Measurements from ENCODE around the gene SLX9.
"Not testable (repeated sequence)": the region's sequence is repeated elsewhere in the genome, so short reads cannot be mapped to it uniquely, and the experiment has no call there.

SLX9 gene

GRCh38 chr21:44973598-44973997 lies 33.8 kb downstream of the SLX9 start:
- Histone ChIP-seq H3K27me3 (ENCODE audit: insufficient read depth, low read length) (no peaks in the 10 kb centered on the region), H3K36me3 (ENCODE audit: insufficient read depth, low read depth, low read length) (peaks cover 31% of the 10 kb centered on the region), H3K4me1 (ENCODE audit: insufficient read depth, low read length) (no peaks in the 10 kb centered on the region), H3K9ac (ENCODE audit: low read depth, low read length) (no peak overlapping the region), H3K27ac (ENCODE audit: low read length) (no peak overlapping the region), H3K9me3 (ENCODE audit: insufficient read depth, low read depth, low read length) (no peaks in the 10 kb centered on the region), H3K4me3 (ENCODE audit: low read length) (no peak overlapping the region)

- H3K36me3 ChIP-seq (ENCODE audit: insufficient read depth, low read depth, low read length), result peaks cover 25% of the 10 kb centered on the region
- no peaks in the 10 kb centered on the region for H3K27me3 ChIP-seq (ENCODE audit: insufficient read depth, low read length)
- H3K4me3 ChIP-seq (ENCODE audit: low read length), result no peak overlapping the region
- H3K9me3 ChIP-seq (ENCODE audit: insufficient read depth, low read depth, low read length), result no peaks in the 10 kb centered on the region
- no peaks in the 10 kb centered on the region for H3K4me1 ChIP-seq (ENCODE audit: insufficient read depth, low read length)
- H3K27ac ChIP-seq (ENCODE audit: low read length), result no peak overlapping the region
- no peak overlapping the region for H3K9ac ChIP-seq (ENCODE audit: low read depth, low read length)
Observed at GRCh38 chr21:44974676-44975075, 34.8 kb downstream of the SLX9 start.

DNA sequence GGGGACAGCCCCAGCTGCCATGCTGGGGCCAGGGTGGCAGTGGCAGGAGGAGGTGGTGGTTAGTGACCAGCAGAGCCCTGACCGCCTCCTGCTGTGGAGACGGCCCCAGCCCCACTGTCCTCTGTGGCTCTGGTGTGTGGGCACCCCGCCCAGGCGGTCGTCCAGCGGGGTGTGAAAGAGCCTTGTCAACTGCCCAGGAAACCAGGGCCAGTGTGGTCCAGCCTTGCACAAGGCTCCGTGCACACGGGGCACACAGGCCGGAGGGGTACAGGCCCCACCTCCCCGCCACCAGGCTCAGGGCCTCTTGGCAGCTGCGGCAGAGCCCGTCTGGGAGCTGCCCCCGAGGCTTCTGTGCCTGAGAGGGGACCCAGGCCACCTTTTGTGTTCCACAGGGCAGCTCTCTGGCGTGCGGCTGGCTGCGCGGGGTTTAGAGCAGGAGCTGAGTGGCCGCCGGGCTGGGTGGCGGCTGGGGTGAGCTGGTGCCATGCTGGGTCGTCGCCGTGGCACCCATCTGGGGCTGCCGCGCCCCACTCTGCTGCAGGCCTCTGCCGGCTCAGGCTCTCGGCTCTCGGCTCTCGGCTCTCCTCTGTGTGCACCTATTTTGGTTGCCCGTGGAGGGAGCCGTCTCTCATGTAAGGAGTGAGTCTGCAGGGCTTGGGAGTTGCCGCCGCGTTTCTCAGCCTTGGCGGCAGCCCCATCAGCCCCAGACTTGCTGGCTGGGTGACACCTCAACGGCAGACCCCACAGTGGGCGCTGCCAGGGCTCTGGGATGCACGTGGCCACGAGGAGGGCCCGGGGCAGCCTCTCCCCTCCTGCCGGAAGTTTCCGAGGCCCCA lies 36.1 kb downstream of the SLX9 start:
- Histone ChIP-seq H3K4me1 (ENCODE audit: insufficient read depth, low read length) (no peaks in the 10 kb centered on the region), H3K4me3 (ENCODE audit: low read length) (no peak overlapping the region), H3K27ac (ENCODE audit: low read length) (no peak overlapping the region), H3K36me3 (ENCODE audit: insufficient read depth, low read depth, low read length) (peaks cover 18% of the 10 kb centered on the region), H3K9ac (ENCODE audit: low read depth, low read length) (no peak overlapping the region), H3K27me3 (ENCODE audit: insufficient read depth, low read length) (no peaks in the 10 kb centered on the region), H3K9me3 (ENCODE audit: insufficient read depth, low read depth, low read length) (no peaks in the 10 kb centered on the region)

DNA sequence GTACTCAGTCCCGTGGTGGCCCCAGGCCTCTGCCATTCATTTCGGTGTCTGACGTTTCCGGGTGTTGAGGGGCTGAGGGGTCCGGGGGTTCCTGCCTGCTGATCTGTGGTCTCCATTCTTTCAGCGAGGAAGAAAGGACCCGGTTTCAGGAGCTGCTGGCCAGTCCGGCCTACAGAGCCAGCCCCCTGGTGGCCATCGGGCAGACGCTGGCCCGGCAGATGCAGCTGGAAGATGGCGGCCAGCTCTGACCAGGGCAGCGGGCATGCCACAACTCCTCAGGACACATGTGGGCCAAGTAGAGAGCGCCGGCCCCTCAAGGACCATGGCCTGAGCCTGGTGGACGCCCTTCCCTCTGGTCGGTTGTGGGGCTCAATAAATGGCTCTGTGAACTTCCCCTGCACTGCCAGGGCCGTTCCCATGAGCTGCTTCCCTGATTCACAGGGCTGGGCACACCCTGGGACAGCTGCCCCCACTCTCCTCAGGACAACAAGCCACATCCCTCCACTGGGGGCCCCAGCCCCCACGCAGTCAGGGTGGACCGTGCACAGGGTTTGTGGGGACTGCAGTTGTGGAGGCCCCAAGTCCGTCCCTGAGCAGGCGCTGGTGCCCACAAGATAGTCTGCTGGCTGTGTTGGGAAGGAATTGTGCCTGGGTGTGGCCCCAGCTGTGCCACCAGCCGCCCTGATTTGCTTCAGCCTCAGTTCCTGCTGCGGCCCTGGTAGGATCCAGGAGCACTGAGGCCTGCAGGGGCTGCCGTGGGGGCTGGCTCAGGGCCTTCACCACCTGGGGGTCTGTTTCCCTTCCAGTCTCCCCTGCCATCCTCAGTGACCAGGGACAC lies 36.9 kb downstream of the SLX9 start:
- H3K4me3 ChIP-seq (ENCODE audit: low read length); H3K27ac ChIP-seq (ENCODE audit: low read length); H3K9ac ChIP-seq (ENCODE audit: low read depth, low read length); H3K27me3 ChIP-seq (ENCODE audit: insufficient read depth, low read length); H3K4me1 ChIP-seq (ENCODE audit: insufficient read depth, low read length); H3K9me3 ChIP-seq (ENCODE audit: insufficient read depth, low read depth, low read length): not testable (repeated sequence)
- peaks cover 18% of the 10 kb centered on the region for H3K36me3 ChIP-seq (ENCODE audit: insufficient read depth, low read depth, low read length)

GRCh38 chr21:44977616-44978340 lies 37.9 kb downstream of the SLX9 start:
- Histone ChIP-seq H3K27me3 (ENCODE audit: insufficient read depth, low read length) (no peaks in the 10 kb centered on the region), H3K9me3 (ENCODE audit: insufficient read depth, low read depth, low read length) (no peaks in the 10 kb centered on the region), H3K27ac (ENCODE audit: low read length) (no peak overlapping the region), H3K9ac (ENCODE audit: low read depth, low read length) (no peak overlapping the region), H3K4me3 (ENCODE audit: low read length) (no peak overlapping the region), H3K4me1 (ENCODE audit: insufficient read depth, low read length) (no peaks in the 10 kb centered on the region), H3K36me3 (ENCODE audit: insufficient read depth, low read depth, low read length) (peaks cover 18% of the 10 kb centered on the region)

GRCh38 chr21:44979687-44980561 lies 40.1 kb downstream of the SLX9 start:
- Histone ChIP-seq H3K4me3 (ENCODE audit: low read length) (no peak overlapping the region), H3K9ac (ENCODE audit: low read depth, low read length) (no peak overlapping the region), H3K9me3 (ENCODE audit: insufficient read depth, low read depth, low read length) (no peaks in the 10 kb centered on the region), H3K4me1 (ENCODE audit: insufficient read depth, low read length) (no peaks in the 10 kb centered on the region), H3K27me3 (ENCODE audit: insufficient read depth, low read length) (no peaks in the 10 kb centered on the region), H3K27ac (ENCODE audit: low read length) (no peak overlapping the region), H3K36me3 (ENCODE audit: insufficient read depth, low read depth, low read length) (peaks cover 5% of the 10 kb centered on the region; the same call in 1 of the 2 replicates)

DNA sequence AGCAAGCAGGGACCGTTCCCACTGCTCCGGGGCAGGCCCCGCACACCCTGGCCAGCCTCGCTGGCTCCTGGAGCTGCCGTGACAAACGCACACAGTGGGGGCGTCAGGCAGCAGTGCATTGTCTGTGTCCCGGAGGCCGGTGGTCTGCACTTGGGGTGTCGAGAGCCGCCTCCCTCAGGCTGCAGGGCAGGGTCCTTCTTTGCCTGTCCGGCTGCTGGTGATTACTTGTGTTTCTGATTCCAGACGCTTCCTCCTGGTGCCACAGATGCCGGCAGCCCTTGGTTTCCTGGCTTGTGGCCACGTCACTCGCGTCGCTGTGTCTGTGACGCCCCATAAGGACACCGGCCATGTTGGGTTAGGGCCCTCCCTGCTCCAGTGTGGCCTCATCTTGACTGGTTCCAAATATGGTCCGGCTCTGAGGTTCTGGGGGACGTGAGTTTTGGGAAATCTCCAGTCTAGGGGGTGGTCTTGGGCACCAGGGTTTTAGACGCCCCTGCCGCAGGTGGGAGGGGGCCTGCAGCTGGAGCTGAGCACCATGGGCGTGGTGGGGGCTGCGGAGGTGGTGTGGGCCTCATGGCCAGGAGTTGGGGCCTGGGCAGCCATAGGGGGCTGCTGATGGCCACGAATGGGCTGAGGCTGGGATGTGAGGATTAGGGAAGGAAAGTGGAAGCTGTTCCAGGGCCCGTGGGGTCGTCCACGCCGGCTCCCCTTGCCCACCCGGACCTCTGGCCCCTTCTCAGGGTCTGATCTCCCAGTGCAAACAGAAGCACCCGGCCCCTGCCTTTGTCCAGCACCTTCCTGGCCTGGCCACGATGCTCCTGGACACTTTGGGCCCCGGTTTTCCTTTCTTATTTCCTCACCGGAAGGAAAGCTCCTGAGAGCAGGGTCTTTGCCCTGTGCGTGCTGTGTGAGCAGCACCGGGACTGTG lies 41.0 kb downstream of the SLX9 start:
- no peaks in the 10 kb centered on the region for H3K4me1 ChIP-seq (ENCODE audit: insufficient read depth, low read length)
- no peaks in the 10 kb centered on the region for H3K27me3 ChIP-seq (ENCODE audit: insufficient read depth, low read length)
- H3K4me3 ChIP-seq (ENCODE audit: low read length), result no peak overlapping the region
- H3K9ac ChIP-seq (ENCODE audit: low read depth, low read length), result no peak overlapping the region
- peaks cover 4% of the 10 kb centered on the region; the same call in 1 of the 2 replicates for H3K36me3 ChIP-seq (ENCODE audit: insufficient read depth, low read depth, low read length)
- no peak overlapping the region for H3K27ac ChIP-seq (ENCODE audit: low read length)
- no peaks in the 10 kb centered on the region for H3K9me3 ChIP-seq (ENCODE audit: insufficient read depth, low read depth, low read length)

DNA sequence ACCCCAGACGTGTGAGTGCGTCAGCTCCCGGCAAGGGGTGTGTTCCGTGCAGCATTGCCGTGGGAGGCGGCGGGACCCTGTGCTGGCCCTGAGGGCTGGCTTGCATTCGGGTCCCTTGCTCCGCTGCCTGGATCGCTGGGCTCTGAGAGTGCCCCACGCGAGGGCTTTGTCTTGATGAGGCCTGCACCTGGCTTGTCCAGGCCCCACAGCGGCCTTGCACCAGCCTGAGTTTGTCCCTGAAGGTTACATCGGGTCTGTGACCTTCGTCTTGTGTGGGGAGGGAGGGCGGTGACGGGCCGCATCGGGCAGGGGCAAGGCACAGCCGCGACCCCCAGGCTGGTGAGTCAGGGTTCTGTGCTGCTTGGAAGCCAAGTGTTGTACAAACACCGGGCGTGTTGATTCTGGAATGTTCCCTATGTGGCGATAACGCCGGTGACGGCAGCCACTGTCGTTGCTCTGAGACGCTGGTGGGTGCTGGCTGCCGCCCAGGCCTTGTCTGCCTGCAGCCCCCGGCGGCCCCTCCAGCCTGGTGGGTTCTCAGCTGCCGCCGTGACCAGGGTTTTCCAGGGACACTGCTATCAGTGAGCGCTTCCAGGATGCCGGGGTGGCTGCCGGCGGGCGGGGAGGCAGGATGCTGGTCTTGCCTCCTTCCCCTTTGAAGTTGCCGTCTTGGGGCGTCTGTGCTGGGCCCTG lies 42.9 kb downstream of the SLX9 start:
- Histone ChIP-seq H3K27ac (ENCODE audit: low read length) (no peak overlapping the region), H3K9me3 (ENCODE audit: insufficient read depth, low read depth, low read length) (no peaks in the 10 kb centered on the region), H3K9ac (ENCODE audit: low read depth, low read length) (no peak overlapping the region), H3K36me3 (ENCODE audit: insufficient read depth, low read depth, low read length) (no peaks in the 10 kb centered on the region), H3K27me3 (ENCODE audit: insufficient read depth, low read length) (no peaks in the 10 kb centered on the region), H3K4me3 (ENCODE audit: low read length) (no peak overlapping the region), H3K4me1 (ENCODE audit: insufficient read depth, low read length) (no peaks in the 10 kb centered on the region)

- no peaks in the 10 kb centered on the region for H3K9me3 ChIP-seq (ENCODE audit: insufficient read depth, low read depth, low read length)
- no peaks in the 10 kb centered on the region for H3K4me1 ChIP-seq (ENCODE audit: insufficient read depth, low read length)
- H3K9ac ChIP-seq (ENCODE audit: low read depth, low read length), result no peak overlapping the region
- H3K4me3 ChIP-seq (ENCODE audit: low read length), result no peak overlapping the region
- H3K27me3 ChIP-seq (ENCODE audit: insufficient read depth, low read length), result no peaks in the 10 kb centered on the region
- no peak overlapping the region for H3K27ac ChIP-seq (ENCODE audit: low read length)
- no peaks in the 10 kb centered on the region for H3K36me3 ChIP-seq (ENCODE audit: insufficient read depth, low read depth, low read length)
Observed at GRCh38 chr21:44983421-44984206, 43.8 kb downstream of the SLX9 start.

Measured in iPS-20b (cell line).